ENCODE results near the gene GALR3. TPM values are rescaled to one million over a fixed set of nuclear protein-coding genes. Genes with fewer than 3 reads are reported as not detected.

Gene GALR3
- total RNA-seq, 1 donor from 2014 or later, result 0.17 TPM

DNA sequence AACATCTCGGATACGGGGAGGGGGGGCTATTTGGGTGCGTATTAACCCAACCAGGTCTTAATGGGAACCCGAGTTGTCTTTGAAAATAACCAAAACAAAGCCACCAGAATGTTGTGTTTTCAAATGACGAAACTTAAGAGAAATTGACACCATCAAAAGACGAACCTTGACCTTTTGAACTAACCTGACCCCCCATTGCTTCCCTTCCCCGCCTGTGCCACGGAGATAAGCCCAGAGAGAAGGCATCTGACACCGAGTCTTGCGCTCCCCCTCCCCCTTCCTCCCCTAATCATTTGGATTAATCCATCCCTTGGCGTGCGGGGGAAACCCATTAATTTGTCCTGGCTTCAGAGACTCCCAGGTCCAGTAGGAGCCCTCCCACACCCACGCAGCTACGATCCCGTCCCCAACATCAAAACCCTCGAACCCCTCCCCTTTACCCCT is 20.0 kb upstream of the GALR3 start:
- intact Hi-C loops (cut with micrococcal nuclease), result loop anchor here (2.0 kb wide), 1 partner anchor 16 kb away; no protein-coding TSS in a partner anchor

DNA sequence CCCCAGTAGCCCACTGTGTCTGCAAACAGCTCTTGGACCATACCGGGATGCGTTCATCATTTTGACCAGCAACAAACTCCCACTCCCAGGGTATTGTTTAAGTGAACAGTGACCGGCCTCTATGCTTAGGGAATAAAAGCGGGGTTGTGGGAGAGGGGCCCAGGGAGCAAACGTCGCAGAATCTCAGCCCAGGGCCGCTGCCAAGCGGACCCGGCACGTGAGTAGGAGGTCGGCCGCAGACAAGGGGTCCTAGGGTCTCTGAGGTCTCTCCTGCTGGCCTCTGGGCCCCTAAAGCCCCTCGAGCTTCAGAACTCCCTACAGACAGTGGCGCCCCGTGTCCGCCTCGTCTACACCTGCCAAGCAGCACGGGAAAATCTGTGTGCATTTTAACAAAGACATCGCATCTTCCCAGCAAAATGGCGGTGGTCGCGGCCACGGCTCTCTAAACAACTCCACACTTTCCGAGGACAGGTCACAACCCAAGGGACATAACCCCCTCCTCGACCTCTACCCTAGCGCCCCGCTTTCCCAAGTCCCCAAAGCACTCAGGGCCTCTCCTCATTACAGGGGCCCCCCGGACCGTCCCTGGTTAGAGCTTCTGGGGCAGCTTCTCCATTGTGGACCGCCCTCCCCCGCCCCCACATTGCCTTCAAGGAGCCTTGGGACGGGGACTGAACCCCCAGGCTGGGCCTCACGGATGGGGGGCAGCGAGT is 19.4 kb upstream of the GALR3 start:
- intact Hi-C loops (cut with micrococcal nuclease), result loop anchor here (2.0 kb wide), 1 partner anchor 15 kb away; no protein-coding TSS in a partner anchor

DNA sequence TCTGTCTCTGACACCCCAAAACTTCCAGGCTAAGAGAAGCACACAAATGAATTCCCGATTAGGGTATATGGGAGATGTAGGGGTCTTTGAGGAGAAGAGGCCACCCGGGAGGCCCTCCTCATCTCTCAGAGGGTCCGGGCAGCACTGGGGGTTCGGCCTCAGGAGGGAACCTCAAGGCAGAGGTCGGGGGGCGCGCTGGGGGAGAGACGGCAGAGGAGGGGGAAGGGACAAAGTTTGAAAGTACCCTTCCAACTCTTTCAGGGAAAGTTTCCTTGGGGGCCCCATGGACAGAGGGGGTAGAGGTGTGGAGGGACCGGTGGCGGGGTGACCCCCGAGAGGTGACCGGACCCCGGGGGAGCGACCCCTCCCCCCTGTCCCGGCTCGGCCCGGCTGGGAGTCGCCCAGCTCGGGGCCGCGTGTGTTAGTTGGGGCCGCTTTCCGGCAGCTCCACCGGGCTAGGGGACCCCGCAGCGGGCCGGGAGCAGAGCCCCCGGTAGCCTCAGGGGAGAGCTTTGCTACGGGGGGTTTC is 18.8 kb upstream of the GALR3 start:
- intact Hi-C loops (cut with micrococcal nuclease), result no loop called here

DNA sequence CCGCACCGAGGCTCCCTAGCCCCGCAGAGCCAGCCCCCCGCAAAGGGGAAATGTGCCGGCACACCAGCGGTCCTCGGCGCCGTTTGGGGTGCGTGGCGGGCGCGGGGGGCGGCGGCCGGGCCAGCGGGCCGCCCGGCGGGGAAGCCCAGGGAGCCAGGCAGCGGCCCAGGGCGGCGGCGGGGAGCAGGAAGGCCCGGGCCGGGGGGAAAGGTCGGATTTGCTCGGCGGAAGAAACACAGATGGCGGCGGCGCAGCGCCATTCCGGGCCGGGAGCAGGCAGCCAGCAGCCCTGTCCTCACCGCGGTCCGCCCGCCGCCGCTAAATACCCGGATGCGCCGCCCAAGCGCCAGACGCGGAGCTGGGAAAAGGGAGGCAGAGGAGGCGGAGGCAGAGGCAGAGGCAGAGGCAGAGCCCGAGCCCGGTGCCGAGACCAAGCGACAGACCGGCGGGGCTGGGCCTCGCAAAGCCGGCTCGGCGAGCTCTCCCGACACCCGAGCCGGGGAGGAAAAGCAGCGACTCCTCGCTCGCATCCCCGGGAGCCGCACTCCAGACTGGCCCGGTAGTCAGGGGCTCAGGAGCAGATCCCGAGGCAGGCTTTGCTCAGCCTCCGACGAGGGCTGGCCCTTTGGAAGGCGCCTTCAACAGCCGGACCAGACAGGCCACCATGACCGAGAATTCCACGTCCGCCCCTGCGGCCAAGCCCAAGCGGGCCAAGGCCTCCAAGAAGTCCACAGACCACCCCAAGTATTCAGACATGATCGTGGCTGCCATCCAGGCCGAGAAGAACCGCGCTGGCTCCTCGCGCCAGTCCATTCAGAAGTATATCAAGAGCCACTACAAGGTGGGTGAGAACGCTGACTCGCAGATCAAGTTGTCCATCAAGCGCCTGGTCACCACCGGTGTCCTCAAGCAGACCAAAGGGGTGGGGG is 18.0 kb upstream of the GALR3 start:
- intact Hi-C loops (cut with micrococcal nuclease), result loop anchor here (1.0 to 5.0 kb wide), 4 partner anchors 118 to 1028 kb away; partner anchors contain the start of genes IFT27, NOL12 and PLA2G6

DNA sequence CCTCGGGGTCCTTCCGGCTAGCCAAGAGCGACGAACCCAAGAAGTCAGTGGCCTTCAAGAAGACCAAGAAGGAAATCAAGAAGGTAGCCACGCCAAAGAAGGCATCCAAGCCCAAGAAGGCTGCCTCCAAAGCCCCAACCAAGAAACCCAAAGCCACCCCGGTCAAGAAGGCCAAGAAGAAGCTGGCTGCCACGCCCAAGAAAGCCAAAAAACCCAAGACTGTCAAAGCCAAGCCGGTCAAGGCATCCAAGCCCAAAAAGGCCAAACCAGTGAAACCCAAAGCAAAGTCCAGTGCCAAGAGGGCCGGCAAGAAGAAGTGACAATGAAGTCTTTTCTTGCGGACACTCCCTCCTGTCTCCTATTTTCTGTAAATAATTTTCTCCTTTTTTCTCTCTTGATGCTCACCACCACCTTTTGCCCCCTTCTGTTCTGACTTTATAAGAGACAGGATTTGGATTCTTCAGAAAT is 17.3 kb upstream of the GALR3 start:
- intact Hi-C loops (cut with micrococcal nuclease), result loop anchor here (1.0 to 5.0 kb wide), 5 partner anchors 59 to 1029 kb away; partner anchors contain the start of genes IFT27, NOL12 and PLA2G6

DNA sequence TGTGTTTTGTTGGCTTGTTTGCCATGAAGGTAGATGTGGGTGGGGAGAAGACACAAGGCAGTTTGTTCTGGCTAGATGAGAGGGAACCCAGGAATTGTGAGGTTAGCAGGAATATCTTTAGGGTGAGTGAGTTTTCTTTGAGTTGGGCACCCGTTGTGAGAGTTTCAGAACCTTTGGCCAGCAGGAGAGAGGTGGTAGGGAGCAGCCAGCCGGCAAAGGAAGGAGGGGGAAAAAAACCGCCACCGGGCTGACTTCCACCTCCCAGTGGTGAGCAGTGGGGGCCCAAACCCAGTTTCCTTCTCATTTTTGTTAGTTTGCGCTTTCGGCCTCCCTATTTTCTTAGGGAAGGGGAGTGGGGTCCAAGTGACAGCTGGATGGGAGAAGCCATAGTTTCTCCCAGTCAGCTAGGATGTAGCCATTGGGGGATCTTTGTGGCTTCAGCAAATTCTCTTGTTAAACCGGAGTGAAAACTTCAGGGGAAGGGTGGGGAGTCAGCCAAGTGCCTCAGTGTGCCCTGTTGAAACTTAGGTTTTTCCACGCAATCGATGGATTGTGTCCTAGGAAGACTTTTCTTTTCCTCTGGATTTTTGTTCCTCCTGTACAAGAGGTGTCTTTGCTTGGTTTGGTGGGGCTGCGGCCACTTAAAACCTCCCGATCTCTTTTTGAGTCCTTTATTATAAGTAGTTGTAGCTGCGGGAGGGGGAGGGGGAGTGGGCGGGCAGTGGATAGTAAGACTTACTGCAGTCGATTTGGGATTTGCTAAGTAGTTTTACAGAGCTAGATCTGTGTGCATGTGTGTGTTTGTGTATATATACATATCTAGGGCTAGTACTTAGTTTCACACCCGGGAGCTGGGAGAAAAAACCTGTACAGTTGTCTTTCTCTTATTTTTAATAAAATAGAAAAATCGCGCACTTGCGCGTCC is 16.5 kb upstream of the GALR3 start:
- intact Hi-C loops (cut with micrococcal nuclease), result loop anchor here (1.0 to 5.0 kb wide), 7 partner anchors 11 to 1029 kb away; partner anchors contain the start of genes ANKRD54, C22orf23, IFT27 and NOL12

GRCh38 chr22:37807410-37808293 is 15.5 kb upstream of the GALR3 start, which contains the start of gene GCAT:
Gene GCAT, plus strand, starts transcription at chr22:37807934. Its CDS starts 34 bp downstream, at chr22:37807968.
- intact Hi-C loops (cut with micrococcal nuclease), result loop anchor here (1.0 to 5.0 kb wide), 7 partner anchors 10 to 1030 kb away; partner anchors contain the start of genes ANKRD54, C22orf23, IFT27 and NOL12

GRCh38 chr22:37808294-37808657 is 14.9 kb upstream of the GALR3 start:
- intact Hi-C loops (cut with micrococcal nuclease), result loop anchor here (5.0 kb wide), 3 partner anchors 121 to 1031 kb away; partner anchors contain the start of genes IFT27, NOL12 and PLA2G6

DNA sequence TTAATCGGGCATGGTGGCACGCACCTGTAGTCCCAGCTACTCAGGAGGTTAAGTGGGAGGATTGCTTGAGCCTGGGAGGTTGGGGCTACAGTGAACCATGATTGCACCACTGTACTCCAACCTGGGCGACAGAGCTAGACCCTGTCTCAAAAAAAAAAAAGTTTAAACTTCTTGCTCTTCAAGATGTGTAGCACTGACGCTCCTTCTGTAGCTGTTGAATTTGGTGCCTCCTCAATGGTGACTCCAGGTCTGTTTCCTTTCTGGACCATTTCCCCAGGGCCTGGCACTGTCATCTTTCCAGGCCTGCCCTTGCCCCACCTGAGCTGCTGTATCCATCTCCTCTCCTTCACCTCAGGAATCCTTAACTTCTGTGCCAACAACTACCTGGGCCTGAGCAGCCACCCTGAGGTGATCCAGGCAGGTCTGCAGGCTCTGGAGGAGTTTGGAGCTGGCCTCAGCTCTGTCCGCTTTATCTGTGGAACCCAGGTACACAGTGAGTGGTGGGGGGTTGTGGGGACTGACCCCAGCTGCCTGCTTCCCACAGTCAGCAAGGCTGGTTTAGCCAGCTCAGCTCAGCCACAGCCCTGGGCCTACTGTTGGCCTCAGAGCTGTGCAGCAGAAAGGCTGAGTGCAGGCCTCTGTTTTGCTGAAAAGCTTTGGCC is 13.4 kb upstream of the GALR3 start:
- intact Hi-C loops (cut with micrococcal nuclease), result loop anchor here (5.0 kb wide), 3 partner anchors 123 to 1033 kb away; partner anchors contain the start of genes IFT27, NOL12 and PLA2G6

- intact Hi-C loops (cut with micrococcal nuclease), result no loop called here
Observed at GRCh38 chr22:37811867-37812266, 11.3 kb upstream of the GALR3 start.

- intact Hi-C loops (cut with micrococcal nuclease), result no loop called here
Observed at GRCh38 chr22:37812869-37813678, 10.1 kb upstream of the GALR3 start.

- intact Hi-C loops (cut with micrococcal nuclease), result no loop called here
Observed at GRCh38 chr22:37815593-37815992, 7.6 kb upstream of the GALR3 start.

GRCh38 chr22:37816543-37817180 is 6.5 kb upstream of the GALR3 start:
- intact Hi-C loops (cut with micrococcal nuclease), result loop anchor here (1.0 kb wide), 5 partner anchors 9 to 149 kb away; partner anchors contain the start of genes EIF3L and GCAT

GRCh38 chr22:37817705-37818408 is 5.3 kb upstream of the GALR3 start:
- intact Hi-C loops (cut with micrococcal nuclease), result loop anchor here (1.0 to 2.0 kb wide), 6 partner anchors 11 to 147 kb away; partner anchors contain the start of genes EIF3L and GCAT

GRCh38 chr22:37818409-37819104 is 4.6 kb upstream of the GALR3 start:
- intact Hi-C loops (cut with micrococcal nuclease), result loop anchor here (2.0 kb wide), 1 partner anchor 16 kb away; no protein-coding TSS in a partner anchor

- intact Hi-C loops (cut with micrococcal nuclease), result loop anchor here (2.0 kb wide), 1 partner anchor 16 kb away; no protein-coding TSS in a partner anchor
Observed at GRCh38 chr22:37819105-37819433, 4.1 kb upstream of the GALR3 start.
